Trophoblast cell (in vitro differentiated cells and primary cell): ENCODE data around the gene PEPD.

Source experiments
- DNase-seq, 2 donors: peaks; one replicate each; pipeline ENCODE4 v3.0.0-alpha.2; 2016
- H2AFZ ChIP-seq: 2 replicates; pipeline ENCODE4 v1.6.1; 2013; ENCODE audit warnings: low read length, moderate library complexity, mild to moderate bottlenecking; ENCODE audit not compliant: insufficient read depth, poor library complexity
- H2AK5ac ChIP-seq: 2 replicates; pipeline ENCODE4 v1.6.1; 2013; ENCODE audit warnings: mild to moderate bottlenecking, low read length
- H2BK120ac ChIP-seq: 2 replicates; pipeline ENCODE4 v1.6.1; 2013; ENCODE audit warnings: low read length, mild to moderate bottlenecking, moderate library complexity; ENCODE audit not compliant: insufficient read depth, poor library complexity
- H2BK12ac ChIP-seq: 2 replicates; pipeline ENCODE4 v1.6.1; 2013; ENCODE audit warnings: mild to moderate bottlenecking, low read length, moderate library complexity
- H2BK5ac ChIP-seq: 2 replicates; pipeline ENCODE4 v1.6.1; 2013; ENCODE audit warnings: low read length, low read depth, moderate library complexity, mild to moderate bottlenecking; ENCODE audit not compliant: poor library complexity
- H3K14ac ChIP-seq: 2 replicates; pipeline ENCODE4 v1.6.1; 2013; ENCODE audit warnings: mild to moderate bottlenecking, low read length
- H3K18ac ChIP-seq: 2 replicates; pipeline ENCODE4 v1.6.1; 2013; ENCODE audit warnings: mild to moderate bottlenecking, low read length
- H3K23ac ChIP-seq: 2 replicates; pipeline ENCODE4 v1.6.1; 2013; ENCODE audit warnings: low read length
- H3K27ac ChIP-seq: 2 replicates; pipeline ENCODE4 v1.5.1; 2013; ENCODE audit warnings: low read depth, mild to moderate bottlenecking, inconsistent platforms, low read length, moderate library complexity
- H3K27me3 ChIP-seq: 2 replicates; pipeline ENCODE4 v1.6.1; 2013; ENCODE audit warnings: inconsistent platforms, mild to moderate bottlenecking, low read length, moderate library complexity; ENCODE audit not compliant: insufficient read depth
- H3K36me3 ChIP-seq, 2 experiments: 1 replicate in 1 of 2; 2 replicates in 1 of 2; pipeline ENCODE4 v1.6.1; 2013; ENCODE audit warnings: low read length in 2 of 2, mild to moderate bottlenecking in 2 of 2, moderate library complexity in 1 of 2; ENCODE audit not compliant: insufficient read depth in 2 of 2, control insufficient read depth in 1 of 2
- H3K4ac ChIP-seq: 2 replicates; pipeline ENCODE4 v1.6.1; 2013; ENCODE audit warnings: low read depth, mild to moderate bottlenecking, low read length, moderate library complexity
- H3K4me1 ChIP-seq, 2 experiments: 1 replicate in 1 of 2; 2 replicates in 1 of 2; pipeline ENCODE4 v1.6.1; 2013; ENCODE audit warnings: low read length in 2 of 2, mild to moderate bottlenecking in 2 of 2, moderate library complexity in 1 of 2; ENCODE audit not compliant: insufficient read depth in 2 of 2, control insufficient read depth in 1 of 2
- H3K4me2 ChIP-seq: 2 replicates; pipeline ENCODE4 v1.6.1; 2013; ENCODE audit warnings: inconsistent platforms, mild to moderate bottlenecking, low read length, moderate library complexity
- H3K4me3 ChIP-seq: 2 replicates; pipeline ENCODE4 v1.5.1; 2013; ENCODE audit warnings: mild to moderate bottlenecking, low read depth, low read length, inconsistent platforms
- H3K79me1 ChIP-seq: one replicate; pipeline ENCODE4 v1.6.1; 2013; ENCODE audit warnings: low read length
- H3K79me2 ChIP-seq: 2 replicates; pipeline ENCODE4 v1.6.1; 2013; ENCODE audit warnings: low read length, mild to moderate bottlenecking; ENCODE audit not compliant: control insufficient read depth, insufficient read depth, poor library complexity
- H3K9ac ChIP-seq: 2 replicates; pipeline ENCODE4 v1.6.1; 2013; ENCODE audit warnings: mild to moderate bottlenecking, low read length
- H3K9me3 ChIP-seq: 2 replicates; pipeline ENCODE4 v1.6.1; 2013; ENCODE audit warnings: low read depth, mild to moderate bottlenecking, control low read depth, inconsistent platforms, low read length; ENCODE audit not compliant: insufficient read depth
- H4K12ac ChIP-seq: 2 replicates; pipeline ENCODE4 v1.6.1; 2013; ENCODE audit warnings: low read depth, mild to moderate bottlenecking, low read length, moderate library complexity
- H4K8ac ChIP-seq: 2 replicates; pipeline ENCODE4 v1.6.1; 2013; ENCODE audit warnings: low read depth, mild to moderate bottlenecking, low read length, moderate library complexity
- H4K91ac ChIP-seq: one replicate; pipeline ENCODE4 v1.6.1; 2013; ENCODE audit warnings: low read depth, mild to moderate bottlenecking, low read length, moderate library complexity
- WGBS: extraction: QIAGEN DNeasy Blood & Tissue Kit; methylation state at CpG from one replicate; pipeline ENCODE4 v1.1.7; 2013; ENCODE audit warnings: missing lambda C conversion rate; ENCODE audit not compliant: insufficient read length, insufficient coverage; ENCODE audit errors: extremely low coverage; 5-methylcytosine and 5-hydroxymethylcytosine counted together

The PEPD gene

DNA sequence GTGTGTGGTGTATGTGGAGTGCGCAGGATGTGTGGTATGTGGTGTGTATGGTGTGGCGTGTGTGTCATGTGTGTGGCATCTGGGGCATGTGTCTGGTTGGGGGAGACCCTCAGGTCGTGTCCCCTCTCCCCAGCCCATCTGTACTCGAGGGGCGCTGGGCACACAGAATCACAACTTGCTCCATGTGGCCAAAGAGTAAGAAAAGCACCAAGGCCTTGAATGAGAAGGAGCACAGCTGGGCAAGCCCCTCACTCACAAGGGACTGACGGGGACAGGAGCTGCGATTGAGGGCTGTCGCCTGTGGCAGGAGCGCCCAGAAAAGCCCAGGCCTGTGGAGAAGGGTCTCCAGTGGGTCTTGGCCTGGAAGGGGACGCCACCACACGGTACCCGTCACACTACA is 62.8 kb downstream of the PEPD start:
- H2BK120ac ChIP-seq = no peak overlapping the region
- H3K4me2 ChIP-seq = no peak overlapping the region
- no peak overlapping the region for H3K18ac ChIP-seq
- no peak overlapping the region for H3K9ac ChIP-seq
- no peak overlapping the region for H2AK5ac ChIP-seq
- no peaks in the 10 kb centered on the region for H3K36me3 ChIP-seq
- H2AFZ ChIP-seq = no peak overlapping the region
- no peaks in the 10 kb centered on the region for H3K4me1 ChIP-seq
- no peak overlapping the region for H3K14ac ChIP-seq
- H3K27me3 ChIP-seq = no peaks in the 10 kb centered on the region
- no peak overlapping the region for H3K27ac ChIP-seq
- no peak overlapping the region for H3K23ac ChIP-seq
- no CpG with 5 or more reads among the region's 12 CpGs for WGBS
- no peaks in the 10 kb centered on the region for H3K79me2 ChIP-seq
- no peaks in the 10 kb centered on the region for H3K79me1 ChIP-seq
- H2BK5ac ChIP-seq = no peak overlapping the region
- H4K91ac ChIP-seq = no peak overlapping the region
- H4K8ac ChIP-seq = no peak overlapping the region
- H2BK12ac ChIP-seq = no peak overlapping the region
- no peak overlapping the region for H4K12ac ChIP-seq
- no peak for DNase-seq
- H3K9me3 ChIP-seq = peaks cover 8% of the 10 kb centered on the region
- no peak overlapping the region for H3K4ac ChIP-seq
- no peak overlapping the region for H3K4me3 ChIP-seq

GRCh38 chr19:33458171-33458633 is 63.4 kb downstream of the PEPD start:
- H3K36me3 ChIP-seq = no peaks in the 10 kb centered on the region
- H2AK5ac ChIP-seq = no peak overlapping the region
- no peak overlapping the region for H2BK120ac ChIP-seq
- H3K27ac ChIP-seq = no peak overlapping the region
- H3K9me3 ChIP-seq = peaks cover 8% of the 10 kb centered on the region
- no peaks in the 10 kb centered on the region for H3K79me1 ChIP-seq
- H3K4me3 ChIP-seq = peak overlapping the region; percentile 54
- 100% methylated on average over 5 of the region's 8 CpGs for WGBS
- H4K91ac ChIP-seq = no peak overlapping the region
- no peak for DNase-seq
- H3K18ac ChIP-seq = no peak overlapping the region
- no peak overlapping the region for H3K4me2 ChIP-seq
- H3K79me2 ChIP-seq = no peaks in the 10 kb centered on the region
- H3K27me3 ChIP-seq = no peaks in the 10 kb centered on the region
- H3K14ac ChIP-seq = no peak overlapping the region
- no peaks in the 10 kb centered on the region for H3K4me1 ChIP-seq
- no peak overlapping the region for H2BK5ac ChIP-seq
- H4K8ac ChIP-seq = no peak overlapping the region
- H2AFZ ChIP-seq = no peak overlapping the region
- no peak overlapping the region for H3K4ac ChIP-seq
- no peak overlapping the region for H2BK12ac ChIP-seq
- H3K23ac ChIP-seq = peak overlapping the region; percentile 98
- no peak overlapping the region for H4K12ac ChIP-seq
- peak overlapping the region; percentile 49 for H3K9ac ChIP-seq

DNA sequence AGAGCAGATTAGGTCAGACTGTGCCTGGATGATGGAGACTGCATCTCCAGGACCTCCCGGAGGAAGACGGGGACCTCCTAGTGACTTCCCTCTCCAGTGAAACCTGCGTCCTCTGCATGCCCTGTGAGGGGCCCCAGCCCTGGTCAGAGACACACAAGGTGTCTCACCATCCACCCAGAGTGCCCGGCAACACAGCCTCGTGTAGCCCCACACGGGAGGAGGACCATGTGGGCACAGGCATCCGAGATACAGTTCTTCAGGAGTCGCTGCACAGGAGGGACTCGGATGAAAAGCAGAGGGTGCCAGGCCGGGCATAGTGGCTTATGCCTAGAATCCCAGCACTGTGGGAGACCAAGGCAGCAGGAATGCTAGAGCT is 64.8 kb downstream of the PEPD start:
- Histone ChIP-seq H3K27me3 (no peaks in the 10 kb centered on the region), H4K8ac (no peak overlapping the region), H3K18ac (no peak overlapping the region), H3K14ac (no peak overlapping the region), H4K91ac (no peak overlapping the region), H4K12ac (no peak overlapping the region), H3K4me3 (no peak overlapping the region), H3K4me1 (no peaks in the 10 kb centered on the region), H3K4me2 (no peak overlapping the region), H3K79me2 (no peaks in the 10 kb centered on the region), H2AK5ac (no peak overlapping the region), H2BK12ac (no peak overlapping the region), H3K4ac (no peak overlapping the region), H3K79me1 (no peaks in the 10 kb centered on the region), H3K9ac (no peak overlapping the region), H2BK5ac (no peak overlapping the region), H2AFZ (no peak overlapping the region), H3K9me3 (peaks cover 8% of the 10 kb centered on the region), H3K36me3 (no peaks in the 10 kb centered on the region), H2BK120ac (no peak overlapping the region), H3K27ac (no peak overlapping the region), H3K23ac (no peak overlapping the region)
- no CpG with 5 or more reads among the region's 10 CpGs for WGBS
- DNase-seq = no peak

GRCh38 chr19:33456076-33456844 is 65.3 kb downstream of the PEPD start:
- no peak overlapping the region for H2BK120ac ChIP-seq
- no peak overlapping the region for H3K9ac ChIP-seq
- no peaks in the 10 kb centered on the region for H3K27me3 ChIP-seq
- no peaks in the 10 kb centered on the region for H3K79me2 ChIP-seq
- no peak overlapping the region for H3K4me3 ChIP-seq
- H2AK5ac ChIP-seq = no peak overlapping the region
- WGBS = no CpG with 5 or more reads among the region's 11 CpGs
- H3K4ac ChIP-seq = no peak overlapping the region
- no peak overlapping the region for H4K8ac ChIP-seq
- H4K12ac ChIP-seq = no peak overlapping the region
- H3K18ac ChIP-seq = no peak overlapping the region
- no peak for DNase-seq
- H3K36me3 ChIP-seq = no peaks in the 10 kb centered on the region
- no peak overlapping the region for H2BK12ac ChIP-seq
- H3K27ac ChIP-seq = no peak overlapping the region
- no peak overlapping the region for H2BK5ac ChIP-seq
- H3K9me3 ChIP-seq = peaks cover 8% of the 10 kb centered on the region
- no peak overlapping the region for H3K14ac ChIP-seq
- H3K23ac ChIP-seq = no peak overlapping the region
- H3K4me2 ChIP-seq = no peak overlapping the region
- H3K79me1 ChIP-seq = no peaks in the 10 kb centered on the region
- H3K4me1 ChIP-seq = no peaks in the 10 kb centered on the region
- no peak overlapping the region for H2AFZ ChIP-seq
- no peak overlapping the region for H4K91ac ChIP-seq
